Measurements from ENCODE around the gene PTPRB.
"Not testable (repeated sequence)": the region's sequence is repeated elsewhere in the genome, so short reads cannot be mapped to it uniquely, and the experiment has no call there.

Gene PTPRB

GRCh38 chr12:70540996-70541395, 96.2 kb downstream of the PTPRB start:
- no peak for DNase-seq (ENCODE audit: low read depth in 3 of 3)

- DNase-seq (ENCODE audit: low read depth in 3 of 3) = no peak
These were observed 100.6 kb downstream of the PTPRB start for GRCh38 chr12:70536650-70537049.

GRCh38 chr12:70535896-70536374, 101.3 kb downstream of the PTPRB start:
- DNase-seq (ENCODE audit: low read depth in 3 of 3) = no peak

GRCh38 chr12:70534466-70534865, 102.8 kb downstream of the PTPRB start:
- no peak for DNase-seq (ENCODE audit: low read depth in 3 of 3)

- no peak for DNase-seq (ENCODE audit: low read depth in 3 of 3)
These were observed 107.6 kb downstream of the PTPRB start for GRCh38 chr12:70529647-70530046.

- no peak for DNase-seq (ENCODE audit: low read depth in 3 of 3)
These were observed 116.4 kb downstream of the PTPRB start for GRCh38 chr12:70520847-70521246.

- DNase-seq (ENCODE audit: low read depth in 3 of 3) = no peak
These were observed 123.8 kb downstream of the PTPRB start for GRCh38 chr12:70513426-70513825.

GRCh38 chr12:70508178-70508577, 129.1 kb downstream of the PTPRB start:
- no peak for DNase-seq (ENCODE audit: low read depth in 3 of 3)

- no peak for DNase-seq (ENCODE audit: low read depth in 3 of 3)
These were observed 129.8 kb downstream of the PTPRB start for GRCh38 chr12:70507442-70507841.

- DNase-seq (ENCODE audit: low read depth in 3 of 3) = no peak
These were observed 139.7 kb downstream of the PTPRB start for GRCh38 chr12:70497508-70497907.

- not testable (repeated sequence) for DNase-seq (ENCODE audit: low read depth in 3 of 3)
These were observed 144.3 kb downstream of the PTPRB start for GRCh38 chr12:70492904-70493303.

GRCh38 chr12:70490928-70491327, 146.3 kb downstream of the PTPRB start:
- DNase-seq (ENCODE audit: low read depth in 3 of 3) = not testable (repeated sequence)

- DNase-seq (ENCODE audit: low read depth in 3 of 3) = no peak
These were observed 149.8 kb downstream of the PTPRB start for GRCh38 chr12:70487440-70487839.

- DNase-seq (ENCODE audit: low read depth in 3 of 3) = no peak
These were observed 150.6 kb downstream of the PTPRB start for GRCh38 chr12:70486588-70486987.

- DNase-seq (ENCODE audit: low read depth in 3 of 3) = no peak
These were observed 151.5 kb downstream of the PTPRB start for GRCh38 chr12:70485704-70486103.

GRCh38 chr12:70484464-70484863, 152.8 kb downstream of the PTPRB start:
- DNase-seq (ENCODE audit: low read depth in 3 of 3) = no peak

- DNase-seq (ENCODE audit: low read depth in 3 of 3) = no peak
These were observed 154.5 kb downstream of the PTPRB start for GRCh38 chr12:70482764-70483163.

GRCh38 chr12:70469221-70469820, 167.9 kb downstream of the PTPRB start:
- no peak for DNase-seq (ENCODE audit: low read depth in 3 of 3)

- no peak for DNase-seq (ENCODE audit: low read depth in 3 of 3)
These were observed 168.5 kb downstream of the PTPRB start for GRCh38 chr12:70468741-70469140.

GRCh38 chr12:70467918-70468733, 169.1 kb downstream of the PTPRB start:
- DNase-seq (ENCODE audit: low read depth in 3 of 3) = no peak

GRCh38 chr12:70467476-70467875, 169.8 kb downstream of the PTPRB start:
- no peak for DNase-seq (ENCODE audit: low read depth in 3 of 3)

GRCh38 chr12:70466753-70467152, 170.5 kb downstream of the PTPRB start:
- DNase-seq (ENCODE audit: low read depth in 3 of 3) = no peak
